Inflammatory macrophage (primary cell): ENCODE measurements around the gene SETD5.

Experiments used
- DNase-seq, 2 donors: peaks; one replicate each; pipeline ENCODE4 v3.0.0-alpha.2; 2020 to 2022

SETD5 gene

DNA sequence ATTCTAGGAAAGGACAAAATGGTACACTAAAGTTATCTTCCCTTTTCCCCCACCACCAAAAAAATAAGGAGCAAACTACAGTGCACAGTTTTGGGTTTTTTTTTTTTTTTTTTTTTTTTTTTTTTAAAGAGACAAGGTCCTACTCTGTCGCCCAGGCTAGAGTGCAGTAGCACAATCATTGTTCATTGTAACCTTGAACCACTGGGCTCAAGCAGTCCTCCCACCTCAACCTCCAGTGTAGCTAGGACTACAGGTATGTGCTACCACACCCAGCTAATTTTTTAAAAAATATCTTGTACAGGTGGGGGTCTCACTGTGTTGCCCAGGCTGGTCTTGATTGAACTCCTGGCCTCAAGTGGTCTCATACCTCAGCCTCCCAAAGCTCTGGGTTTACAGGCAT, 14.9 kb downstream of the SETD5 start:
- DNase-seq: no peak

DNA sequence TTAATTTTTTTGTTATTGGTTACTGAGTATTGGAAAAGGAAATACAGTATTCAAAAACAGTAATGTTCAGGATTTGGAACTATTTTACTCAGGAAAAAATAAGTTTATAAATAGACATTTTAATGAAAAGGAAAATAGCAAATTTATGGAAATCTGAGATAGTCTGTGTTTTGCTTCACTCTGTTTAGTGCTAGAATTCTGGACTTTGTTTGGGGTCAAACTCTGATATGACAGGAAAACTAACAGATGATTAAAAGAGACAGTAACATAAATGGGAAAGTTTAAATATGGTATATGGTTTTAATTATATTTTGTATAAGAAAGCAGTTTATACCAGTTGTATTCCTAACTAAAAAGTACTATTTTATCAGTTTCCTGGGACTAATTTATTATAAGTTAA, 17.4 kb downstream of the SETD5 start:
- no peak for DNase-seq

DNA sequence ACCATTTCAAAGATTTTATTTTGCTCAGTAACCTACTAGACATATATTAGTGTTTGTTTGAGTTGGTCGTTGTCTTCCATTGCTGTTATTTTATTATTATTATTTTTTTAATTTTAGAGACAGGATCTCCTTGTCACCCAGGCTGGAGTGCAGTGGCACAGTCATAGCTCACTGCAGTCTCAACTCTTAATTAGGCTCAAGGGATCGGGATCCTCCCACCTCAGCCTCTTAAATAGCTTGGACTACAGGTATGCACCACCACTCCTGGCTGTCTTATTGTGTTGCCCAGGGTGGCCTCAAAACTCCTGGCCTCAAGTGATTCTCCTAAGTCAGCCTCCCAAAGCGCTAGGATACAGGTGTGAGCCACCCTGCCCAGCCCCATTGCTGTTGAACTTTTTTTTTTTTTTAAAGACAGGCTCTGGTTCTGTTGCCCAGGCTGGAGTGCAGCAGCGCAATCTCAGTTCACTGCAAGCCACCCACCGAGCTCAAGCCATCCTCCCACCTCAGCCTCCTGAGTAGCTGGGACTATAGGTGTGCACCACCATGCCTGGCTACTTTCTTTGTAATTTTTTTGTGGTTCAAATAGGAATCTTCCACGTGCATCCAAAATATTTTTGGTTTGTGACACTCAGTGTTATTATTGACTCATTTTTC, 18.2 kb downstream of the SETD5 start:
- DNase-seq: no peak

- DNase-seq: no peak
Measured at GRCh38 chr3:9416139-9416780, 18.8 kb downstream of the SETD5 start.

DNA sequence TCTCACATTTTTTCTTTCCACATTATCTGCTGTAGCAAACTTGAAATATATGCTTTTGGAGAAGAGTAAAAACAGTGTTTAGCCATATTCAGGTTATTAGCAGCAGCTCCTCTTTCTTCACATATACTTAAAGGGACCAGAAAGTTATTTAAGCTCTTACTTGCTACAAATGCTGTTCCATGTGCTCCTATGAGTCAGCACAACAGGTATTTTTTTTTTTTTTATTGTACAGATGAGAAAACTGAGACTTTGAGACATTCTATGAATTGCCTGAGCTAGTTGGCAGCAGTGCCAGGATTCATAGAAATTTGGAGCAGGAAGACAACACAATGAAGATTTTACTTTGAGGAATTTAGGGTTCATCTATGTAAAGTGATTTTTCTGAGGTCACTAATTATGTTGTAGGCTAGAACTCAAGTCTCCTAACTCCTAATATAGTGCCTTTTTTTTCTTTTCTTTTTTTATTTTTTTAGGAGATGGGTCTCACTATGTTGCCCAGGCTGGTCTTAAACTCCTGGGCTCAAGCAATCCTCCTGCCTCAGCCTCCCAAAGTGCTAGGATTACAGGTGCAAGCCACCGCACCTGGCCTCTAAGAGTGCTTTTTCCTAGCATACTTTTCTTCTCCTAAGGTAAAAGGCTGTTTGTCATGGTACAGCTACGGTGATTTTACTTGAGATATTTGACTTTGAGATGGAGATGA, 23.6 kb downstream of the SETD5 start:
- DNase-seq: no peak

GRCh38 chr3:9422712-9423424, 25.5 kb downstream of the SETD5 start:
- peak; percentile 47 to 64 for DNase-seq

DNA sequence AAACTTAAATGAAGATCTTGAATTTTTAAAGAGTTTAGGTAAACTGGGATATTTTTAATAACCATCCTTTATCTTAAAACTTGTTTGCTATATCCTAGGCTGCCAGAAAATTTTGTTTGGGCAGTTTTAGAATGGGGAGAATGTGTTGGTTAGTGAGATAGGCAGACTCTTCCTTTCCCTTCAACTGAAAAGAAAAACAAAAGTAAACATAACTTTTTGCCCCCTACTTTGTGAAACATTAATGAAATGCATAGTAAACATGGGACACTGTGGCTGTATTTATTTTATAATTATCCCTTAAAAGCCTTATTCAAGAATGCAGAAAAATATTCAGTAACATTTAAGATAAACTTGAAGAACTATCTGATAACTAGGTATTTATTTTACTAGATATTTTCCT, 31.0 kb downstream of the SETD5 start:
- no peak for DNase-seq

GRCh38 chr3:9430733-9431132, 33.3 kb downstream of the SETD5 start:
- no peak for DNase-seq

GRCh38 chr3:9433627-9434521, 36.5 kb downstream of the SETD5 start:
- no peak for DNase-seq

DNA sequence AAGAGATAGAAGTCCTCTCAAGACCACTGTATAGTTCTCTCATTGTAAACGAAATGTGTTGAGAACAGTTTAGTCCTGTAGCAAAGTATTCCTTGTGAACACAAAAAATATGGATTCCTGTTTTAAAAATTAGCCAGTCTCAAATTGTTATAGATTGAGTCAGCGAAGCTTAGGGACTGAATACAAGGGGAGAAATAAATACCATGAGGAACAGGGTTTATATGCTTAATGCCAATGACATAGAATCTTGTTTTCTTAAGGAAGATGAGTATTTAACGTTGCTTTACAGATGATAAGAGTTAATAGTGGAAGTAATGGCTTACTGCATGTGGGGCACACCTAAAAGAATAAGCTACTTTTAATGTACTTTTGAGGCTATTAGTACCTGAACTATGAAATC, 37.9 kb downstream of the SETD5 start:
- DNase-seq: no peak

DNA sequence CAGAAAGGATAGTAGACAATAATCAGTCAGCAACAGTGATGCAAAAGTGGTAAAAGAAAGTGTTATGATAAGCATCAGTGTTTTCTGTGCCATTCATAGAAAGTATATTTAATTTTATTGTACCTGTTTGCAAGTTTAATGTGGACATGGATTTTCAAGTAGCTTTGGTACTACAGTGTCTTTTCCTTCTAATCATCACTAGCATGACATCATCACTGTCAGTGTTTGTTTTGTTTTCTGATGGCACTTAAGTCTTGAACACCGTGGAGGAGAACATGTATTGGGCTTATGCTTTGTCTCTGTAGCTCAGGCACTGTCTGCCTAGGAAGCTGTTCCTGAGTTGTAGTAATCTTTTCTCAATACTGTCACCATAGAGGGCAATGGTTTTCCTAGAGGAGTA, 41.9 kb downstream of the SETD5 start:
- DNase-seq: no peak

DNA sequence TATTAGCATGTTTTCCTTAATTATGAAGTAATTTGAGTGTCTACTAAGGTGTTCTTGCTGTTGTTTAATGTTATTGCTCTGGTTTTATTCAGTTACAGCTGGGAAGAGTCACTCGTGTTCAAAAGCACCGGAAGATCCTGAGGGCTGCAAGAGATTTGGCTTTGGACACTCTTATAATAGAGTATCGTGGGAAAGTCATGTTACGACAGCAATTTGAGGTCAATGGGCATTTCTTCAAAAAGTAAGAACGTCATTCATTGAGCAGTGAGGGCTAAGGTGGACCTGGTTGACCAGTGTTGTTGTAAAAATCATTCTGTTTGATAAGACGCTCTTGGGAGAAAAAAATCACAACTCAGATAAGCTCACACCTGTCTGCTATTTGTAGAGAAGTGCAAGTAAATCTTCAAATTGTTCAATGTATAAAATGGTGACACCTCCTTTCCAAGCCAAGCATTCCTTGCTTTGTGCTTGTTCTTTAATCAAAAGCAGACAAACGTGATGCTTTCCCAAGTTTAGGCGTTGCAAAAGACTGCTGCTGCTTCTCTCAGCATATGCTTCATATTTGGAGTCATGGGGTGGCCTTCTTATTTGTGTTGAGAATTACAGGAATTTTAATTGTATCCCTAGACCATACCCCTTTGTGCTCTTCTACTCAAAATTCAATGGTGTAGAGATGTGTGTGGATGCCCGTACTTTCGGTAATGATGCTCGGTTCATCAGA, 44.2 kb downstream of the SETD5 start:
- DNase-seq: no peak

DNA sequence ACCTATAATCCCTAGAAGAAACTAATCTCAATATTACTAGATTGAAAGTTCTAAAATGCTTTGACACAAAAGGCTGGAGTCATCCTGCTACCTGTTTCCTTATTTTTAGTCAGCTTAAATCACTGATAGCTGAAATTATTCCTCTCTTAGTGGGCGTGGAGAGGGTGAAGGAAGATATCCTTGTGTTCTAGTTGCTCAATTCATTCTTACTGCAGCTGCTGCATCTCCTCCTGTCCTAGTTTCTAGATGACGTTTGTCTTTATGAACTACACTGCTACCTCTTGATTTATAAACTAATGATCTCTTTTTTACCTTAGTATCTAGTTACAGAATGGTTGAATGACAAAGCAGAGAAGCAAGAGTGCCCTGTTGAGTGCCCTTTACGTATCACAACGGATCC, 50.7 kb downstream of the SETD5 start:
- DNase-seq: no peak

DNA sequence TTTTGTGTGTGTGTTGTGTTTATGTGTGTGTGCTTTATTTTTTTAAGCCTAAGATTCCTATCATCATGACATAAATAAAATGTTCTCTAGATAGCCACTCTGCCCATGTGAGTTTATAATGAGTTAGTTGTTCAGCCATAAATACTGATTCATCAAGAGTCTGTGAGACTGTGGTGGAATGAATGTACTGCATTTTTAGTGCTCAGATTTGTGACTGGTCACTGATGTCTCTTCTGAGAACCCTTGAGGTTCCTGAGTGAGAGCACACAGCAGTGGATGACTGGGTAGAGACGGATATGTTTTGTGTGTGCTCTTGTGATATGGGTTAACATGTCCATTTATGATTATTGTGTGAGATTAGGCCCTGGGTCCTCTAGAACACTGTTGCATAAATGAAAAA, 51.2 kb downstream of the SETD5 start:
- DNase-seq: no peak

GRCh38 chr3:9450126-9450525, 52.7 kb downstream of the SETD5 start:
- no peak for DNase-seq

DNA sequence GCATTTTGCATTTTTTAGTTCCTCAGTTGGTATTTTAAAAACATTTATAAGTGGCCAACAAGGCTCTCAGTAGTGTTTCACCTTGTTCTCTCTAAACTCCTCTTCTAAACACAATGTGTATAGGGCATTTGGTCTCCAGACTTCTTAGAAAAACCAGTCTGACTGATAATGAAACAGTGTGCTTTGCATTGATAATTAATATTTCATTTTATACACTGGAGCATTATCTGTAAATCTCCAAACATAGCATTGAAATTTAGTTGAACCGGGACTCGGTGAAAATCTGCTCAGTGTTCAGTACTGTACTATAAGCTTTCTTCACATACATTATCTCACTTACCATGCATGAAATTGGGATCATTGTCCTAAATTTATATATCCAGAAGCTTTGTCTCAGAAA, 53.6 kb downstream of the SETD5 start:
- no peak for DNase-seq

- DNase-seq: no peak
Measured at GRCh38 chr3:9452417-9452816, 55.0 kb downstream of the SETD5 start.

DNA sequence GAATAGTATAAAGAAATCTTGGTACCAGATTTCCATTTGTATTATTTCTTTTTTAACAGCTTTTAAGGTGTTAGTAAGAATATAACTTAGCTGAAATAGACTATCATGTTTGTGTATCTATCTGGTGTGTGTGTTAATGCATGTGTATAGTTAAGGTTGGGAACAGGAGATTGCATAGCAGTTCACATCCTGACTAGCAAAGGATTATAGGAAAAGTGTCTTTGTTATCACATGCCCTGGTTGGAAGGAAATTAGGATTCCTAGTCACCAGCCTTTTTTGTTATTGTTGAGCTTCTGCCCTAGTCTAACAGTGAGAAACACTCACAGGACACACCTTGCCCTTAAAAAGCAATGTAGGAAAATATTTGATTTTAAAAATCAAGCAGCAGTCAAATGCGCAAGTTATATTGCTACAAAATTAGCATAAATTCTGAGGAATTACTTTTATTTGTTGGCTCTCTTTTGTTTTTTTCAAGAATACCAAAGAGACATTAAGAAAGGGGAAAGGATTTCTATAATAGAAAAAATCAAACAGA, 58.2 kb downstream of the SETD5 start:
- DNase-seq: no peak

- DNase-seq: no peak
Measured at GRCh38 chr3:9467451-9467850, 70.0 kb downstream of the SETD5 start.

DNA sequence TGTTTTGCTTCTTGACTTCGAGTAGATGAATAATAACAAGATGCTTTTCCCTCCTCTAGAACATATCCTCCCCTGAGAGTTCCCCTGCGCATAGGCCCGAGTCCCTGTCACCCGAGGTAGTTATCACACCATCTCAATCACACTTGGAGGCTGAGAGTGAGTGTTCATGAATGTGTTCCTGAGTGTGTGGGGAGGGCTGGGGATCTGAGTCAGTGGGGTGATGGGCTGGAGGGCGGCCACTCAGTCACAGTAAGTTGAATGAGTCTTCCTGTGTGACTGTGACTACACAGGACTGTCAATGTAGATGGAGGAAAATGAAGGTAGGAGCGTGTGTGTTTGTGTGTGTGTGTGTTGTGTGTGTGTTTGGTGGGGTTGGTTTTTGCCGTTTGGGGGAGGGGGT, 71.0 kb downstream of the SETD5 start:
- no peak for DNase-seq

- no peak for DNase-seq
Measured at GRCh38 chr3:9469986-9470385, 72.6 kb downstream of the SETD5 start.
